Right lobe of liver (tissue), 6 donors: ENCODE measurements around the gene OPTC. TPM values are rescaled to one million over a fixed set of nuclear protein-coding genes. Genes with fewer than 3 reads are reported as not detected.
A peak's percentile ranks its signal among the peaks of the same experiment; 100 is the strongest.

Experiments
- ATAC-seq, 4 donors: fragments of 200-7000 bp; cut with Tn5 transposase; one replicate each; pipeline ENCODE4 v1.9.1; 2020; ENCODE audit warnings: mild to moderate bottlenecking in 4 of 4, moderate library complexity in 4 of 4
- DNase-seq, 3 donors: peaks; one replicate each; pipeline ENCODE4 v3.0.0-alpha.2; 2020
- H3K27ac ChIP-seq, 3 donors: fragments of 200-600 bp; one replicate each; pipeline ENCODE4 v1.8.0; 2022
- H3K27me3 ChIP-seq, 2 donors: fragments of 200-600 bp; one replicate each; pipeline ENCODE4 v1.8.0; 2022
- H3K36me3 ChIP-seq, 4 donors: fragments of 200-600 bp; sonication (generic) in 1 of 4; one replicate each; pipeline versions ENCODE4 v1.5.1 to v1.8.0; 2017 to 2022; ENCODE audit warnings: control low read depth in 1 of 4
- H3K4me1 ChIP-seq, 4 donors: fragments of 200-600 bp; sonication (generic) in 1 of 4; one replicate each; pipeline versions ENCODE4 v1.5.1 to v1.8.0; 2017 to 2022; ENCODE audit warnings: control low read depth in 1 of 4
- H3K4me3 ChIP-seq, 3 donors: fragments of 200-600 bp; one replicate each; pipeline ENCODE4 v1.8.0; 2022
- H3K9me3 ChIP-seq, 4 donors: fragments of 200-600 bp; sonication (generic) in 1 of 4; one replicate each; pipeline versions ENCODE4 v1.5.1 to v1.8.0; 2017 to 2022; ENCODE audit warnings: control low read depth in 1 of 4
- CTCF ChIP-seq, 4 donors: fragments of 200-600 bp in 3 of 4; fragments of 450-650 bp in 1 of 4; IDR thresholded peaks; one replicate each; pipeline versions ENCODE4 v1.5.1 to v1.8.0; 2016 to 2022; ENCODE audit warnings: antibody characterized with exemption in 4 of 4, mild to moderate bottlenecking in 2 of 4
- POLR2A ChIP-seq: fragments of 450-650 bp; IDR thresholded peaks from one replicate; pipeline ENCODE4 v1.6.1; 2017; ENCODE audit warnings: antibody characterized with exemption, mild to moderate bottlenecking
- WGBS: methylation state at CpG from one replicate; pipeline ENCODE4 v1.1.6; 2018; ENCODE audit warnings: low coverage, low lambda C conversion rate; ENCODE audit not compliant: insufficient coverage; ENCODE audit errors: missing lambda C conversion rate; 5-methylcytosine and 5-hydroxymethylcytosine counted together
- intact Hi-C, 2 donors: fragments of 100-400 bp; cut with DNase I; formaldehyde crosslinking; loops; one replicate each; pipeline versions ENCODE4 v1.11.2 to v1.14.1; 2022
- total RNA-seq, 6 experiments: library from RNA; depleted of rRNA in 2 of 6; stranded (reverse); fragments of >200 nt in 2 of 6; fragmentation: NEBNext Ultra II Directional in 3 of 6; extraction: Animal tissue kit (Norgen Biotek cat#: 25700) in 3 of 6; gene quantifications; one replicate each; pipeline versions ENCODE4 v1.1.0 to v1.2.4, GENCODE V29; 2016 to 2023
- donor health status: DM: no; HTN: yes; CAD: no.
- donor health status: DM: no; HTN: no; CAD: no.
- donor health status: DM: no; HTN: no; CAD: no.
- donor health status: DM: no; HTN: yes; CAD: no.
- donor health status: DM: no; HTN: yes; CAD: no.

Gene OPTC
- total RNA-seq, 6 experiments from 2014 or later, result not detected

GRCh38 chr1:203471841-203472240, 22.1 kb upstream of the OPTC start:
- no peak for TF ChIP-seq POLR2A
- TF ChIP-seq CTCF (IDR thresholded peaks at IDR 0.05), result no peak
- no peak for ATAC-seq
- H3K9me3 ChIP-seq, result no peaks in the 10 kb centered on the region
- intact Hi-C loops, result no loop called here
- H3K4me3 ChIP-seq, result no peak overlapping the region
- no peaks in the 10 kb centered on the region for H3K4me1 ChIP-seq
- H3K36me3 ChIP-seq, result no peaks in the 10 kb centered on the region
- H3K27me3 ChIP-seq, result no peaks in the 10 kb centered on the region
- no peak overlapping the region for H3K27ac ChIP-seq
- WGBS, result 32% methylated on average over 3 of the region's 6 CpGs
- DNase-seq, result no peak

GRCh38 chr1:203473281-203473680, 20.7 kb upstream of the OPTC start:
- Histone ChIP-seq H3K4me1 (no peaks in the 10 kb centered on the region), H3K36me3 (no peaks in the 10 kb centered on the region), H3K9me3 (no peaks in the 10 kb centered on the region), H3K4me3 (no peak overlapping the region), H3K27me3 (no peaks in the 10 kb centered on the region), H3K27ac (no peak overlapping the region)
- no peak for TF ChIP-seq POLR2A
- no peak for TF ChIP-seq CTCF (IDR thresholded peaks at IDR 0.05)
- WGBS, result 42% methylated on average over 4 of the region's 4 CpGs
- intact Hi-C loops, result no loop called here
- ATAC-seq (no peak), DNase-seq (no peak)

- Histone ChIP-seq H3K4me3 (no peak overlapping the region), H3K36me3 (no peaks in the 10 kb centered on the region), H3K4me1 (no peaks in the 10 kb centered on the region), H3K27ac (no peak overlapping the region), H3K9me3 (no peaks in the 10 kb centered on the region), H3K27me3 (no peaks in the 10 kb centered on the region)
- intact Hi-C loops, result no loop called here
- TF ChIP-seq CTCF (IDR thresholded peaks at IDR 0.05), result no peak
- no peak for TF ChIP-seq POLR2A
- no peak for DNase-seq
- no peak for ATAC-seq
- WGBS, result 79% methylated on average over 3 of the region's 9 CpGs
Measured at GRCh38 chr1:203473781-203474305, 20.1 kb upstream of the OPTC start.

GRCh38 chr1:203475012-203475981, 18.7 kb upstream of the OPTC start, which contains the start of gene PRELP:
Gene PRELP (plus strand): TSS chr1:203475806. CDS start chr1:203483185, 7,379 bp downstream.
- Histone ChIP-seq H3K4me1 (no peaks in the 10 kb centered on the region), H3K27ac (peak within 1 kb of the TSS; percentile 18 to 36 (median 28)), H3K27me3 (no peaks in the 10 kb centered on the region), H3K4me3 (no peak within 1 kb of the TSS), H3K9me3 (no peaks in the 10 kb centered on the region), H3K36me3 (no peaks in the 10 kb centered on the region)
- intact Hi-C loops, result no loop called here
- peak; percentile 8 to 36 (median 30) for ATAC-seq
- DNase-seq, result no peak
- 19% methylated on average over 8 of the region's 8 CpGs for WGBS
- TF ChIP-seq CTCF (IDR thresholded peaks at IDR 0.05) (no peak), POLR2A (no peak)
